Skeletal muscle cell (primary cell): ENCODE results near the gene USHBP1.

ENCODE experiments used
- DNase-seq: peaks from one replicate; pipeline ENCODE4 v3.0.0-alpha.2; 2010; ENCODE audit warnings: low read depth
- H3K4me3 ChIP-seq: 2 replicates; pipeline ENCODE4 v1.5.1; 2011; ENCODE audit warnings: low read depth, mild to moderate bottlenecking, control low read depth, low read length, moderate library complexity

USHBP1 gene, protein sequence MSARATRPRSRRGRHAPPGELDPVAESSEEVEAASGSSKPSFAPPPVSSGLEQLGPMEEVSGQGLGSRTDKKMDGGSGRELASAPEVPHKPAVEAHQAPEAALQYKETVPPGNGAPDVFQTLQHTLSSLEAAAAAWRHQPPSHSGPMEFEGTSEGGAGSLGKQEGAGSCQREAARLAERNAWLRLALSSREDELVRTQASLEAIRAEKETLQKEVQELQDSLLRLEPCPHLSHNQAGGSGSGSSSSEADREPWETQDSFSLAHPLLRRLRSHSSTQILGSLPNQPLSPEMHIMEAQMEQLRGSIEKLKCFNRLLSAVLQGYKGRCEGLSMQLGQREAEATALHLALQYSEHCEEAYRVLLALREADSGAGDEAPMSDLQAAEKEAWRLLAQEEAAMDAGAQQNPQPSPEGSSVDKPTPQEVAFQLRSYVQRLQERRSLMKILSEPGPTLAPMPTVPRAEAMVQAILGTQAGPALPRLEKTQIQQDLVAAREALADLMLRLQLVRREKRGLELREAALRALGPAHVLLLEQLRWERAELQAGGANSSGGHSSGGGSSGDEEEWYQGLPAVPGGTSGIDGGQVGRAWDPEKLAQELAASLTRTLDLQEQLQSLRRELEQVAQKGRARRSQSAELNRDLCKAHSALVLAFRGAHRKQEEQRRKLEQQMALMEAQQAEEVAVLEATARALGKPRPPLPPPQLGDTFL

DNA sequence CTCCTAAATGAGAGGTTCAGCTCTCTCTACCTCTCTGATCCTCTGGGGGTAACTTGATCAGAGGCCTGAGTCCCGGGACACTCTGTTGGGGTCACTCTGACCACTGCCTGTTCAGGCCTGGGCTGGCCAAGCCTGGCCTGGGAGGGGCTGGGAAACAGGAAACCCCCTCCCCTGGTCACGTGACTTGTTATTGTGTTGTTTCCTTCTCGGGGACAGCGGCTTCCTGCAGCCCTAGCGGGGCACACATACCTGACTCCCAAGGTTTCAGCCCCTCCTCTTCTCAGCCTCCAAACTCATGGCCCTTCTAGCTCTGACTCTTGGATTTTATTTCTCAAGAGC, at the start of gene USHBP1:
TSS of gene USHBP1 (minus strand) at position 105 of the 339 bp plus-strand sequence. CDS start 446 bp downstream, outside the sequence.
- DNase-seq: no peak
- no peak within 1 kb of the TSS for H3K4me3 ChIP-seq

DNA sequence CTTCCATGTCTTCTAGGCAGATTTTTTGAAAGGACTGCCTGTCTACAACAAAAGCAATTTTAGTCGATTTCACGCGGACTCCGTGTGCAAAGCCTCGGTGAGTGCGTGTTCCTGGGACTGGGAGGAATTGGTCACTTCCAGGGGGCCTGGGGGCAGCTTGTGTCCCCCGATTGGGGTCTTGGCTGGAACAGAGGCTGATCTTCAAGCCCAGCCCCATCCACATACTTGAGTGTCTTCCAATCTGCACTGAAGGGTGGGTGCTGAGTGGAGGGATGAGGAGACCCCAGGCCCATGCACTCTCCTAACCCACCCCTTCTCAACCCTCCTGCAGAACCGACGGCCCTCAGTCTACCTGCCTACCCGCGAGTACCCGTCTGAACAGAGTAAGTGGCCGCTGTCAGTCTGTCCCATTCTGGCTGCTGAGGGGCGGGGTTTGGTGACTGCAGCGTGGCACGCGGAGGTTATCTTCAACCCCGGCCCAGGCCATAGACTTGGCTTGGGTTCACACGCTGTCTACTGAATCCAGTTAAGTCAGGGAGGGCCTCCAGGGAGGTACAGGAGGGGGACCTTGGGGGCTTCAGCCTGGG, 49.6 kb upstream of the USHBP1 start:
- no peak for DNase-seq
- H3K4me3 ChIP-seq: no peak overlapping the region

DNA sequence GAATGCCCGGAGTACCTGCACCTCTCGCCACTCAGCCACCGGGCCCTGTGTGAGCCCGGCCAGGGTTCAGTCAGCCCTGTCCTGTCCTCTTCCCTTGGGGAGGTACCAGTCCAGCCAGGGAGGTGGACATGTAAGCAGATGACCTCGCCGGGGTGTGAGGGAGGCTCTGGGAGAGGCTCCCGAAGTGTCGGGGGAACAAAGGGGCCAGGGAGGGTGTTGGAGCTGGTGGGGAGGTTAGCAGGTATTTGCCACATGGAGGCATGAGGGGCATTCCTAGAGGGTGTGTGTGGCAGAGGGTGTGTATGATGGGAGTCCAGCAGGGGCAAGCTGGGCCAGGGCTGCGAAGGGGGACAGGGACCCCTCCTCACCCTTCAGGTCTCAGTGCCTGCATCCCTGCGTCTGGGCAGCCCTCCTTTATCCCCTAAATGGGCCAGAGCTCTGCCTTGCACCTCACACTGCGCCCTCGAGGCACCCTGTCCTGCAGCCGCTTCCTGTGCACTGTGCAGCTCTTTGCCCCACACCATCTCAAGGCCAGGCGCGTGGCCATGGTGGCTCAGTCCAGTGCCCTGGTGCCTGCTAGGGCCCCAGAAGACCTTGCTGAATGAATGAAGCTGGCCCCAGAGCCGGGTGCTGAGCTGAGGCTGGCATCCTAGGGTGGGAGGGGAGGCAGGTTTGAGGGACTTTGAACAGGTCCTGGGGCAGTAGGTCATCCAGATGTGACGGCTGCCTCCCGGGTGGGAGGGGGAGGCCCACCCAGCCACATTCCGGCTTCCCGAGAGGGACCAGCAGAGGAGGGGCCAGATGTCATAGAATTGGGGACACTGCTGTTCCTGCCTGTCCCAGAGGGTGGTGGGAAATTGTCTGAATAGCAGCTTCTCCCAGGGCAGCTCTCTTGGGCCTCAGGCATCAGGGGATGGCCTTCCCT, 47.9 kb upstream of the USHBP1 start:
- H3K4me3 ChIP-seq: no peak overlapping the region
- no peak for DNase-seq

GRCh38 chr19:17311455-17312188, 47.1 kb upstream of the USHBP1 start:
- DNase-seq: no peak
- no peak overlapping the region for H3K4me3 ChIP-seq

GRCh38 chr19:17309965-17310461, 45.5 kb upstream of the USHBP1 start:
- DNase-seq: no peak
- peak overlapping the region; percentile 98 for H3K4me3 ChIP-seq

- peak; percentile 100 for DNase-seq
Observed at GRCh38 chr19:17309198-17309964, 44.8 kb upstream of the USHBP1 start, which contains the start of gene DDA1. Gene DDA1, plus strand, starts transcription at chr19:17309563. Its CDS starts 92 bp downstream, at chr19:17309655.

DNA sequence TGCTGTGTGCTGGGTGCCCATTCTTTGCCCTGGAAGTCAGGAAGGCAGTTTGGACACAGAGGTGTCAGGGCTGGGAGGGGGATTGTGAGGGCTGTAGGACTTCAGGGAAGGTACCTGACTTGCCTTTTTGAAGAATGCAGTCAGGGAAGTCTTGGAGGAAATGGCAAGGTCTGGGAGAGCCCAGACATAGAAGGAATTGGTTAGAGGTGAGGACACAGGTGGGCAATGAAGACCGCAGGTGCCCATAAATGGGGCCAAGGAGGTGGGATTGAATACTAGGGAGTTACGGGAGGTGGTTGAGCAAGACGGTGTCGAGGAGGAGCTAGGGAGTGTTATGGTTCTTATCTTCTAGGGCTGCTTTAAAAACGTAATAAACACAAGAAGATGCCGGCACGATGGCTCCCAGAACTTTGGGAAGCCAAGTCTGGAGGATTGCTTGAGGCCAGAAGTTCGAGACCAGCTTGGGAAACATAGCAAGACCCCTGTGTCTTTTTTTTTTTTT, 43.4 kb upstream of the USHBP1 start:
- no peak for DNase-seq
- no peak overlapping the region for H3K4me3 ChIP-seq

More at GRCh38 chr19:17309198-17309964, 44.8 kb upstream of the USHBP1 start, which contains the start of gene DDA1:
- H3K4me3 ChIP-seq: peak within 1 kb of the TSS; percentile 98

DNA sequence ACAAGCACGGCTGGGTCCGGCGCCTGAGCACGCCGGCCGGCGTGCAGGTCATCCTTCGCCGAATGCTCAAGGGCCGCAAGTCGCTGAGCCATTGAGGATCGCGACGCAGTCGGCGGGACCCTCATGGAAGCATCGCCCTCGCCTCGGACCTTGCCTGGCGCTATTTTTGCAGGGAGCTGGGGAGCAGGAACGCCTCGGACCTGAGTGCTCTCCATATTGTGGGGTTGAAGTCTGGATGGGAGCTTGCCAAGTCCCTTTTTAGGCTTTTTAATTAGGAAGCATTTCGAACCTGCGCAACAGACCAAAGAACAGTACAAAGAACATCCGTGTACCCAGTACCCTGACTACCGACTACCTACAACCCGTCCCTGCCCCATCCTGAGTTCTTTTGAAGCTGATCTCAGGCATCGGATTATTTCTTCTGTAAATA, 41.8 kb upstream of the USHBP1 start:
- peak overlapping the region; percentile 81 for H3K4me3 ChIP-seq
- no peak for DNase-seq

DNA sequence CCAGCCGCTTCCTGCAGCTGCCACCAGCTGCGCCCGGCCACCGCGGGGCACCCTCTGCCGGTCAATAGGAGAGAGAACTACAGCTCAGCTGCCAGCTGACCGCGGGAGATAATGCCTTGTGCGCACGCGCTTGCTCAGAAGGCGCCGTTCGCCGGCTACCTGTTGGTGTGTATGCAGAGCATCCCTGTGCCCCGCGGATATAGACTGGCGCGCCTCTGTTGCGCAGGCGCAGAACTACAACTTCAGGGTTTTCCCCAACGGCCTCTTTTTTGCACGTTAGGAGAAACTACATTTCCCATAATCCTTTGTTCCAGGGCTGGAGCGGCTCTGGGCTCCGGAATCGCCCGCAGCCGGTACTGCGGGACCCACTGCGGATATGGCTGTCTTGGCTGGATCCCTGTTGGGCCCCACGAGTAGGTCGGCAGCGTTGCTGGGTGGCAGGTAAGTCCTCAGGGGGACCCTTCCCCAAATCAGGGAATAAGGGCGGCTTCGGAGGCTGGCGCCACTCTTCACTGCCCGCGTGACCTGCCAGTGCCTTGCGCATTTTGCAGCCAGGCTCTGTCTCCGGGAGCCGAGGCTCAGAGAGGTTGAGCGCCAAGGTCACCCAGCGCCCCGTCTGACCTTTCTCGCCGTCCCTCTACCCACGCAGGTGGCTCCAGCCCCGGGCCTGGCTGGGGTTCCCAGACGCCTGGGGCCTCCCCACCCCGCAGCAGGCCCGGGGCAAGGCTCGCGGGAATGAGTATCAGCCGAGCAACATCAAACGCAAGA, 41.2 kb upstream of the USHBP1 start, which contains the start of gene MRPL34:
TSS of gene MRPL34 (plus strand) at position 356 of the 768 bp plus-strand sequence. CDS start at position 377, 21 bp downstream.
- DNase-seq: peak; percentile 97
- peak within 1 kb of the TSS; percentile 81 for H3K4me3 ChIP-seq

DNA sequence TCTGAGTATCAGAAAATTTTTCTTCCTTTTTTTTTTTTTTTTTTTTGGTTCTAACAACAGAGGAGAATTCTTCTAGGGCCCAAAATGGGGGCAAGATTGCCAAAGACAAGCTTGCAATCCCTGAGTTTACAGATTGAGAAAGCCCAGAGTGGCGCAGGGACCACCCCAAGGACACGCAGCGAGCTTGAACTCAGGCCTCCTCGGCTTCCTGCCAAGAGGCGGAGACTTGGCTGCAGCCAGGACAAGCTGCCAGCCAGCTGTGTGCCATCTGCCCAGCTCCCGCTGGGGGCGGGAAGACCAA, 40.6 kb upstream of the USHBP1 start:
- no peak for DNase-seq
- H3K4me3 ChIP-seq: peak overlapping the region; percentile 81

GRCh38 chr19:17304386-17305215, 40.1 kb upstream of the USHBP1 start:
- no peak overlapping the region for H3K4me3 ChIP-seq

DNA sequence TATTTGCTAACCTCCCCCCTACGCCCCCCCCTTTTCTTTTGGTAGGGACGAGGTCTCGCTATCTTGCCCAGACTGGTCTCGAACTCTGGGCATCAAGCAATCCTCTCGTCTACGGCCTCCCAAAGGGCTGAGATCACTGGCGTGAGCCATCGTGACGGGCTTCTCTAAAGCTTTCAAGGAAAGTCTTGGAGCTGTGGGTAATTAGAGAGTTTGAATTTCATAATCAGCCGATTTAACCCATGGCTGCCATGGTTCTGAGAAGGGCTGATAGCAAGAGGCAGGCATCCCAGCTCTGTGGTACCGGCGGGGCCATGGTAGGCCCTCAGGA, 39.4 kb upstream of the USHBP1 start:
- no peak overlapping the region for H3K4me3 ChIP-seq
- no peak for DNase-seq

More at GRCh38 chr19:17304386-17305215, 40.1 kb upstream of the USHBP1 start:
- no peak for DNase-seq

DNA sequence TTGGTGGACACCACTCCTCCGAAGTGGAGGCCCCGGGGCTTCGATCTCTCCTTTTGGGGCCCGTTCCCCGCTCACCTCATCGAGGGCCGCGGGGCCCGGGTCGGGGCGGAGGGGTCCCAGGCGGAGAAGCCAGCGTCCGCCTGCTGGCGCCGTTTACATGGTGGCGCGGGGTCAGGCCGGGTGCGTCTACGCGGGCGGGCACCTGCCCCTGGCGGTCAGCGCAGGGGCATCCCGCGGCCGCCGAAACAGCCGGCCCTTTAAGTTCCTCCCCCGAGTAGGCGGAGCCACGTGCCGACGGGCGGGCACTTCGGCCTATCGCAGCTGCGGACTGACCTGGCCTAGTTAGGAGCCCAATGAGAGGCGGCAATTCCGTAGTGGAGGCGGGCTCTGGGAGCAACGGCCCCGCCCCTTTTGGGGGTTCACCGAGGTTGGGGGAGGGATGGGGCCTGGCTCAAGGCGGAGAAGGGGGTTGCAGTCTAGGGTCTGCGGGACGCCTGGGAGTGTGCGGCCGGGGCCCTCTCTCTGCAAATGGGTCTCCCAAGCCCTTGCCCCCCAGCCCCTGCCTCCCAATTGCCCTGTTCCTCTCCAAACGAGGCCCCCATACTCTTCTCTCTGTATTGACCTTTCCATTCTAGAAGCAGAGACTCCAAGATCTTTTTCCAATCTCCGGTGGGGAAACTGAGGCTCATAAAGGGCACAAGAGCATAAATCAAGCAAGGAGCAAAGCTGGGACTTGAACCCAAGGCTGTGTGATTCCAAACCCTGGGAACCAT, 38.8 kb upstream of the USHBP1 start, which contains the start of gene ABHD8:
TSS of gene ABHD8 (minus strand) at position 259 of the 773 bp plus-strand sequence. CDS start 1,809 bp downstream, outside the sequence.
- peak within 1 kb of the TSS; percentile 74 for H3K4me3 ChIP-seq
- DNase-seq: peak; percentile 77

DNA sequence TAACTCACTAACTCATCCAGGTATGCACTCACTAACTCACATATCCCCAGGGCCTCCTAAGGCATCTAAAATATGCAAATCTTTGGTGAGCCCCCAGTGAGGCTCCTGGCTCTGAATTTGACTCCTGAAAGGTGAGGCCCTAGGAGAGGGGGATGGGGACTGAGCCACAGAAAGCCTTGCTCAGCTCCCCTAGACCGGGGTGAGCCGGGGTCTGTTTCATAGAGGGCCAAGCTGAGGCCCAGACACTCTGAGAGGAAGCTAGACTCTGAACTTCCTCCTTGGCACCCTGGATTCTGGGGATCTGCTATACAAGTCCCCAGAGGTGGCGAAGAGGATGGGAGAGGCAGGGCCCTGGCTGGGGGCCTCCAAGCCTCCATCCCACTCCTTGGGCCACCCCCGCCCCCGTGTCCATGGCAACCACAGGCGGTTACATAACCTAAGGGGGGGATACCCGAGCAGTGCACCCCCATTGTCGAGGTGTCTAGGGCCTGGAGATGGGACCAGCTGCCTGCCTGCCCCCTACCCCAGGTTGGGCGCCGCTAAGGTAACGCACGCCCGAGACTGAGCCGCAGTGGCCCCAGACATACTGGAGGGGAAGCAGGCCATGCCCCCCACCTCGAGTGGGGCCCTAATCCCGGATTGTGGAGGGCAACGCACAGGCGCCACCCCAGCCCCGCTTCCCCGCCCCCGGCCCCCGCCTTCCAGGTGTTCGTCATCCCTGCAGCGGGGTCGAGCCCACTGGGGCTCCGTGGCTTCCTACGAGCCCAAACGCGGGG, 38.0 kb upstream of the USHBP1 start:
- H3K4me3 ChIP-seq: peak overlapping the region; percentile 74
- DNase-seq: no peak
